NCI-H2196 (cell line): ENCODE measurements around the gene PA2G4.

Experiments used
- DNase-seq: peaks from one replicate; lab custom pipeline; 2025; ENCODE audit not compliant: unreplicated experiment; lab: John Stamatoyannopoulos, UW

The PA2G4 gene

GRCh38 chr12:56124133-56124532, 19.8 kb downstream of the PA2G4 start:
- DNase-seq: no peak

- no peak for DNase-seq
Observed at GRCh38 chr12:56126732-56127239, 22.4 kb downstream of the PA2G4 start.

GRCh38 chr12:56127485-56127887, 23.1 kb downstream of the PA2G4 start:
- no peak for DNase-seq

GRCh38 chr12:56127888-56128669, 23.7 kb downstream of the PA2G4 start, which contains the start of gene ESYT1:
ESYT1 (plus strand) TSS chr12:56128267; CDS start chr12:56128320, 53 bp downstream.
- DNase-seq: peak; percentile 99

- DNase-seq: no peak
Observed at GRCh38 chr12:56128670-56129205, 24.4 kb downstream of the PA2G4 start.

- DNase-seq: no peak
Observed at GRCh38 chr12:56129206-56129941, 25.0 kb downstream of the PA2G4 start.

- no peak for DNase-seq
Observed at GRCh38 chr12:56129942-56130495, 25.7 kb downstream of the PA2G4 start.

- no peak for DNase-seq
Observed at GRCh38 chr12:56130876-56131275, 26.5 kb downstream of the PA2G4 start.

GRCh38 chr12:56134897-56135296, 30.5 kb downstream of the PA2G4 start:
- no peak for DNase-seq

GRCh38 chr12:56137853-56138571, 33.7 kb downstream of the PA2G4 start:
- no peak for DNase-seq

GRCh38 chr12:56141946-56142784, 37.8 kb downstream of the PA2G4 start:
- DNase-seq: no peak

- no peak for DNase-seq
Observed at GRCh38 chr12:56143217-56143616, 38.9 kb downstream of the PA2G4 start.

GRCh38 chr12:56143870-56144269, 39.5 kb downstream of the PA2G4 start:
- DNase-seq: no peak

- no peak for DNase-seq
Observed at GRCh38 chr12:56145217-56145616, 40.9 kb downstream of the PA2G4 start.

- DNase-seq: no peak
Observed at GRCh38 chr12:56146492-56147460, 42.4 kb downstream of the PA2G4 start.

- DNase-seq: peak; percentile 31
Observed at GRCh38 chr12:56150563-56150962, 46.2 kb downstream of the PA2G4 start.

- DNase-seq: peak; percentile 70
Observed at GRCh38 chr12:56151672-56152131, 47.3 kb downstream of the PA2G4 start.

GRCh38 chr12:56152132-56152755, 47.9 kb downstream of the PA2G4 start, which contains the start of gene MYL6B:
MYL6B (plus strand) TSS chr12:56152587; CDS start chr12:56153919, 1,332 bp downstream.
- DNase-seq: peak; percentile 93
